ENCODE results near the gene TEX11. TPM values are rescaled to one million over a fixed set of nuclear protein-coding genes. Genes with fewer than 3 reads are reported as not detected.
"Not testable (repeated sequence)": the region's sequence is repeated elsewhere in the genome, so short reads cannot be mapped to it uniquely, and the experiment has no call there.

The TEX11 gene
- total RNA-seq, 1 donor from 2014 or later = not detected

- DNase-seq (ENCODE audit: low spot score); ATAC-seq; intact Hi-C loops (cut with DNase I): not testable (repeated sequence)
Observed at GRCh38 chrX:70515692-70516091, 392.8 kb downstream of the TEX11 start.

- DNase-seq (ENCODE audit: low spot score); intact Hi-C loops (cut with DNase I); ATAC-seq: not testable (repeated sequence)
Observed at GRCh38 chrX:70515270-70515669, 393.2 kb downstream of the TEX11 start.

- no peak for DNase-seq (ENCODE audit: low spot score)
- ATAC-seq = no peak
- intact Hi-C loops (cut with DNase I) = no loop called here
Observed at GRCh38 chrX:70509078-70509477, 399.4 kb downstream of the TEX11 start.

GRCh38 chrX:70508296-70508911 lies 400.1 kb downstream of the TEX11 start:
- intact Hi-C loops (cut with DNase I) = no loop called here
- ATAC-seq (no peak), DNase-seq (ENCODE audit: low spot score) (no peak)

- intact Hi-C loops (cut with DNase I) = no loop called here
- ATAC-seq (no peak), DNase-seq (ENCODE audit: low spot score) (no peak)
Observed at GRCh38 chrX:70505451-70505841, 403.1 kb downstream of the TEX11 start.

GRCh38 chrX:70504772-70505450 lies 403.6 kb downstream of the TEX11 start:
- ATAC-seq (no peak), DNase-seq (ENCODE audit: low spot score) (no peak)
- intact Hi-C loops (cut with DNase I) = no loop called here

GRCh38 chrX:70500826-70501225 lies 407.7 kb downstream of the TEX11 start:
- DNase-seq (ENCODE audit: low spot score) (no peak), ATAC-seq (no peak)
- intact Hi-C loops (cut with DNase I) = no loop called here

GRCh38 chrX:70498129-70498528 lies 410.4 kb downstream of the TEX11 start:
- DNase-seq (ENCODE audit: low spot score) (no peak), ATAC-seq (no peak)
- intact Hi-C loops (cut with DNase I) = no loop called here

- ATAC-seq (no peak), DNase-seq (ENCODE audit: low spot score) (no peak)
- intact Hi-C loops (cut with DNase I) = no loop called here
Observed at GRCh38 chrX:70497026-70497425, 411.5 kb downstream of the TEX11 start.

GRCh38 chrX:70496491-70496890 lies 412.0 kb downstream of the TEX11 start:
- no peak for ATAC-seq
- intact Hi-C loops (cut with DNase I) = no loop called here
- no peak for DNase-seq (ENCODE audit: low spot score)

GRCh38 chrX:70494441-70494840 lies 414.1 kb downstream of the TEX11 start:
- ATAC-seq (no peak), DNase-seq (ENCODE audit: low spot score) (no peak)
- intact Hi-C loops (cut with DNase I) = no loop called here

GRCh38 chrX:70488856-70489255 lies 419.7 kb downstream of the TEX11 start:
- DNase-seq (ENCODE audit: low spot score) (no peak), ATAC-seq (no peak)
- intact Hi-C loops (cut with DNase I) = no loop called here

GRCh38 chrX:70485466-70485865 lies 423.0 kb downstream of the TEX11 start:
- DNase-seq (ENCODE audit: low spot score) (no peak), ATAC-seq (no peak)
- intact Hi-C loops (cut with DNase I) = no loop called here

- no peak for DNase-seq (ENCODE audit: low spot score)
- intact Hi-C loops (cut with DNase I) = no loop called here
- ATAC-seq = no peak
Observed at GRCh38 chrX:70482300-70482699, 426.2 kb downstream of the TEX11 start.

GRCh38 chrX:70481471-70482270 lies 426.8 kb downstream of the TEX11 start:
- DNase-seq (ENCODE audit: low spot score) = no peak
- intact Hi-C loops (cut with DNase I) = no loop called here
- ATAC-seq = no peak

GRCh38 chrX:70480660-70481018 lies 427.9 kb downstream of the TEX11 start:
- ATAC-seq (no peak), DNase-seq (ENCODE audit: low spot score) (no peak)
- intact Hi-C loops (cut with DNase I) = no loop called here

- ATAC-seq (no peak), DNase-seq (ENCODE audit: low spot score) (no peak)
- intact Hi-C loops (cut with DNase I) = no loop called here
Observed at GRCh38 chrX:70479922-70480659, 428.4 kb downstream of the TEX11 start.

GRCh38 chrX:70479247-70479921 lies 429.1 kb downstream of the TEX11 start:
- no peak for ATAC-seq
- intact Hi-C loops (cut with DNase I) = no loop called here
- DNase-seq (ENCODE audit: low spot score) = no peak
